Fibroblast of skin of right biceps (primary cell): ENCODE data around the gene KLF16.
"Not testable (repeated sequence)": the region's sequence is repeated elsewhere in the genome, so short reads cannot be mapped to it uniquely, and the experiment has no call there.

Experiments used
- DNase-seq: peaks from one replicate; pipeline ENCODE4 v3.0.0-alpha.2; 2013

KLF16 gene

GRCh38 chr19:1883784-1884183 is 20.4 kb upstream of the KLF16 start:
- no peak for DNase-seq

GRCh38 chr19:1882786-1883692 is 19.7 kb upstream of the KLF16 start:
- DNase-seq: no peak

- no peak for DNase-seq
Observed at GRCh38 chr19:1882089-1882785, 18.9 kb upstream of the KLF16 start.

- DNase-seq: not testable (repeated sequence)
Observed at GRCh38 chr19:1881393-1882088, 18.2 kb upstream of the KLF16 start.

GRCh38 chr19:1880611-1881392 is 17.4 kb upstream of the KLF16 start:
- DNase-seq: no peak

GRCh38 chr19:1879982-1880381 is 16.6 kb upstream of the KLF16 start:
- not testable (repeated sequence) for DNase-seq

- not testable (repeated sequence) for DNase-seq
Observed at GRCh38 chr19:1878583-1878982, 15.2 kb upstream of the KLF16 start.

GRCh38 chr19:1877280-1877660 is 13.9 kb upstream of the KLF16 start:
- not testable (repeated sequence) for DNase-seq

- not testable (repeated sequence) for DNase-seq
Observed at GRCh38 chr19:1876496-1877279, 13.3 kb upstream of the KLF16 start.

- peak; percentile 91 for DNase-seq
Observed at GRCh38 chr19:1875646-1876495, 12.5 kb upstream of the KLF16 start.

- not testable (repeated sequence) for DNase-seq
Observed at GRCh38 chr19:1875265-1875645, 11.9 kb upstream of the KLF16 start.

GRCh38 chr19:1874554-1875185 is 11.3 kb upstream of the KLF16 start:
- no peak for DNase-seq

- no peak for DNase-seq
Observed at GRCh38 chr19:1873524-1874473, 10.4 kb upstream of the KLF16 start.

- no peak for DNase-seq
Observed at GRCh38 chr19:1872807-1873523, 9.6 kb upstream of the KLF16 start.

GRCh38 chr19:1871630-1872029 is 8.3 kb upstream of the KLF16 start:
- DNase-seq: no peak

- DNase-seq: no peak
Observed at GRCh38 chr19:1871140-1871597, 7.8 kb upstream of the KLF16 start.

- DNase-seq: no peak
Observed at GRCh38 chr19:1868971-1869370, 5.6 kb upstream of the KLF16 start.

- DNase-seq: no peak
Observed at GRCh38 chr19:1867349-1867724, 4.0 kb upstream of the KLF16 start.
